H1 (cell line): Measurements from ENCODE around the gene RNF130. TPM values are rescaled to one million over a fixed set of nuclear protein-coding genes. Genes with fewer than 3 reads are reported as not detected.

Experiments used
- CTCF ChIA-PET: fragments of 300-600 bp; sonication (Branson Sonifier 250); formaldehyde crosslinking; loops from one replicate; lab custom pipeline; 2021; ENCODE audit not compliant: partially characterized antibody; lab: Charles Lee
- POLR2A ChIA-PET: fragments of 300-600 bp; sonication (Branson Sonifier 250); formaldehyde crosslinking; loops from one replicate; lab custom pipeline; 2021; ENCODE audit warnings: inconsistent platforms; ENCODE audit not compliant: partially characterized antibody; lab: Charles Lee
- DNase-seq, 2 experiments: peaks; one replicate each; pipeline versions ENCODE4 v3.0.0 to v3.0.0-alpha.2; 2010 to 2022; ENCODE audit warnings: low spot score in 2 of 2, low read depth in 1 of 2, mixed read lengths in 1 of 2
- FAIRE-seq: peaks from 2 replicates; lab custom pipeline; 2011; peaks lifted over from hg19 to GRCh38; lab: Jason Lieb, UNC
- H2AFZ ChIP-seq: 2 replicates; pipeline ENCODE4 v1.8.1; 2012; ENCODE audit warnings: low read length, inconsistent platforms
- H2AK5ac ChIP-seq: 2 replicates; pipeline ENCODE4 v1.6.1; 2013; ENCODE audit warnings: low read depth, low read length
- H2BK120ac ChIP-seq: replicated peaks from 2 replicates; pipeline ENCODE3; 2013; ENCODE audit warnings: low read depth, low read length, inconsistent platforms
- H2BK12ac ChIP-seq: 2 replicates; pipeline ENCODE4 v1.6.1; 2013; ENCODE audit warnings: low read depth, low read length
- H2BK15ac ChIP-seq: 2 replicates; pipeline ENCODE4 v1.6.1; 2013; ENCODE audit warnings: low read length
- H2BK20ac ChIP-seq: 2 replicates; pipeline ENCODE4 v1.6.1; 2013; ENCODE audit warnings: low read length
- H2BK5ac ChIP-seq: 2 replicates; pipeline ENCODE4 v1.6.1; 2013; ENCODE audit warnings: low read depth, low read length
- H3K14ac ChIP-seq: 2 replicates; pipeline ENCODE4 v1.6.1; 2013; ENCODE audit warnings: inconsistent platforms; ENCODE audit not compliant: insufficient read length
- H3K18ac ChIP-seq: 2 replicates; pipeline ENCODE4 v1.6.1; 2013; ENCODE audit warnings: low read length; ENCODE audit errors: extremely low read depth
- H3K23ac ChIP-seq: 2 replicates; pipeline ENCODE4 v1.6.1; 2013; ENCODE audit warnings: inconsistent platforms; ENCODE audit not compliant: insufficient read length
- H3K23me2 ChIP-seq: 2 replicates; pipeline ENCODE4 v1.6.1; 2013; ENCODE audit warnings: low read depth, low read length
- H3K27ac ChIP-seq: 2 replicates; pipeline ENCODE4 v1.6.1; 2011; ENCODE audit warnings: low read depth, low read length, inconsistent platforms
- H3K27me3 ChIP-seq, 4 experiments: replicated peaks in 1 of 4; 1 replicate in 1 of 4; 2 replicates in 3 of 4; pipeline versions ENCODE4 v1.6.1 to v1.8.1; 2011 to 2013; ENCODE audit warnings: low read length in 3 of 4, mild to moderate bottlenecking in 3 of 4, inconsistent platforms in 2 of 4, mixed read lengths in 2 of 4, moderate library complexity in 1 of 4; ENCODE audit not compliant: control insufficient read depth in 3 of 4, insufficient read depth in 3 of 4; ENCODE audit errors: extremely low read depth in 1 of 4
- H3K36me3 ChIP-seq, 4 experiments: 2 replicates each; pipeline versions ENCODE4 v1.6.1 to v1.8.1; 2011 to 2013; ENCODE audit warnings: mild to moderate bottlenecking in 4 of 4, low read length in 3 of 4, moderate library complexity in 2 of 4, control low read depth in 1 of 4, inconsistent platforms in 1 of 4; ENCODE audit not compliant: insufficient read depth in 4 of 4, control insufficient read depth in 2 of 4
- H3K4ac ChIP-seq: replicated peaks from 2 replicates; pipeline ENCODE3; 2013; ENCODE audit warnings: low read length, low read depth, mixed read lengths, inconsistent platforms; ENCODE audit not compliant: insufficient read length
- H3K4me1 ChIP-seq, 4 experiments: replicated peaks in 1 of 4; 1 replicate in 1 of 4; 2 replicates in 3 of 4; pipeline versions ENCODE4 v1.6.1 to v1.8.1; 2011 to 2013; ENCODE audit warnings: low read length in 3 of 4, inconsistent platforms in 2 of 4, mixed read lengths in 1 of 4; ENCODE audit not compliant: insufficient read depth in 4 of 4, control insufficient read depth in 3 of 4
- H3K4me2 ChIP-seq, 2 experiments: 2 replicates each; pipeline versions ENCODE4 v1.6.1 to v1.8.1; 2011 to 2013; ENCODE audit warnings: low read depth in 2 of 2, low read length in 2 of 2, control low read depth in 1 of 2, inconsistent platforms in 1 of 2, mild to moderate bottlenecking in 1 of 2; ENCODE audit not compliant: insufficient read depth in 1 of 2
- H3K4me3 ChIP-seq, 4 experiments: fragments of 200-600, 300-600 bp in 1 of 4; sonication (generic), shearing (Covaris generic), sonication (Bioruptor Twin) in 1 of 4; 2 replicates each; pipeline versions ENCODE4 v1.5.1 to v1.8.1; 2011 to 2016; ENCODE audit warnings: low read length in 4 of 4, low read depth in 3 of 4, control low read depth in 2 of 4, inconsistent platforms in 2 of 4, mild to moderate bottlenecking in 2 of 4, mixed read lengths in 1 of 4, moderate library complexity in 1 of 4; ENCODE audit not compliant: insufficient read depth in 2 of 4; ENCODE audit errors: extremely low read depth in 1 of 4
- H3K56ac ChIP-seq: replicated peaks from 2 replicates; pipeline ENCODE3; 2013; ENCODE audit warnings: low read depth, mild to moderate bottlenecking, mixed read lengths, low read length, inconsistent platforms; ENCODE audit not compliant: insufficient read length
- H3K79me1 ChIP-seq: 2 replicates; pipeline ENCODE4 v1.6.1; 2013; ENCODE audit warnings: low read depth, low read length, control low read depth
- H3K79me2 ChIP-seq, 2 experiments: 2 replicates each; pipeline versions ENCODE4 v1.6.1 to v1.8.1; 2012 to 2013; ENCODE audit warnings: low read length in 2 of 2, mild to moderate bottlenecking in 2 of 2, inconsistent platforms in 1 of 2; ENCODE audit not compliant: insufficient read depth in 2 of 2, control insufficient read depth in 1 of 2
- H3K9ac ChIP-seq, 4 experiments: replicated peaks in 1 of 4; 1 replicate in 1 of 4; 2 replicates in 3 of 4; pipeline versions ENCODE4 v1.6.1 to v1.8.1; 2011 to 2013; ENCODE audit warnings: low read depth in 3 of 4, low read length in 3 of 4, control low read depth in 2 of 4, mild to moderate bottlenecking in 2 of 4, moderate library complexity in 2 of 4, inconsistent platforms in 1 of 4; ENCODE audit errors: extremely low read depth in 1 of 4
- H3K9me3 ChIP-seq, 2 experiments: 2 replicates each; pipeline versions ENCODE4 v1.6.1 to v1.8.1; 2012 to 2013; ENCODE audit warnings: mild to moderate bottlenecking in 2 of 2, moderate library complexity in 2 of 2, control low read depth in 1 of 2, inconsistent platforms in 1 of 2, low read depth in 1 of 2, low read length in 1 of 2, mixed read lengths in 1 of 2; ENCODE audit not compliant: insufficient read depth in 2 of 2
- H4K20me1 ChIP-seq, 2 experiments: replicated peaks in 1 of 2; 2 replicates each; pipeline versions ENCODE3 to v1.8.1; 2011 to 2013; ENCODE audit warnings: inconsistent platforms in 2 of 2, low read length in 2 of 2, mild to moderate bottlenecking in 1 of 2; ENCODE audit not compliant: insufficient read depth in 2 of 2, control insufficient read depth in 1 of 2
- H4K5ac ChIP-seq: 2 replicates; pipeline ENCODE4 v1.6.1; 2013; ENCODE audit warnings: low read length, low read depth, mixed read lengths, inconsistent platforms; ENCODE audit not compliant: insufficient read length
- H4K8ac ChIP-seq: 2 replicates; pipeline ENCODE4 v1.8.0; 2013; ENCODE audit warnings: mild to moderate bottlenecking, moderate library complexity, low read length, inconsistent platforms; ENCODE audit not compliant: insufficient read depth; ENCODE audit errors: extremely low read depth
- H4K91ac ChIP-seq: replicated peaks from 2 replicates; pipeline ENCODE3; 2013; ENCODE audit warnings: low read length, mixed read lengths, inconsistent platforms; ENCODE audit not compliant: insufficient read length
- CBX8 ChIP-seq: fragments of 300-800, 300-1000 bp; sonication (generic); IDR thresholded peaks from 2 replicates; pipeline ENCODE4 v1.7.1; 2016; ENCODE audit warnings: low read depth, low read length, borderline replicate concordance
- NANOG ChIP-seq: IDR thresholded peaks from 2 replicates; pipeline ENCODE4 v1.6.1; 2011; ENCODE audit warnings: low read length, low read depth, mild to moderate bottlenecking, inconsistent platforms; ENCODE audit not compliant: insufficient read depth, poor library complexity, severe bottlenecking
- POLR2A ChIP-seq, 2 experiments: IDR thresholded peaks; 1 replicate in 1 of 2; 2 replicates in 1 of 2; pipeline ENCODE4 v1.6.1; 2011; ENCODE audit warnings: low read depth in 2 of 2, low read length in 2 of 2, mild to moderate bottlenecking in 2 of 2; ENCODE audit errors: control extremely low read depth in 1 of 2
- RXRA ChIP-seq: IDR thresholded peaks from 2 replicates; pipeline ENCODE4 v1.6.1; 2011; ENCODE audit warnings: low read depth, mild to moderate bottlenecking, low read length, moderate library complexity; ENCODE audit not compliant: insufficient read depth
- SIRT6 ChIP-seq: IDR thresholded peaks from one replicate; pipeline ENCODE4 v1.7.1; 2012; ENCODE audit warnings: low read length, inconsistent platforms
- SP1 ChIP-seq: IDR thresholded peaks from 2 replicates; pipeline ENCODE4 v1.6.1; 2011; ENCODE audit warnings: low read depth, low read length
- SP4 ChIP-seq: IDR thresholded peaks from 2 replicates; pipeline ENCODE4 v1.6.1; 2012; ENCODE audit warnings: low read length, inconsistent platforms
- SRF ChIP-seq: IDR thresholded peaks from 2 replicates; pipeline ENCODE4 v1.6.1; 2011; ENCODE audit warnings: mild to moderate bottlenecking, low read depth, low read length, moderate library complexity
- TAF7 ChIP-seq: optimal IDR thresholded peaks from 2 replicates; pipeline ENCODE3; 2011; ENCODE audit warnings: low read depth, mild to moderate bottlenecking, inconsistent platforms, low read length, moderate library complexity, borderline replicate concordance
- YY1 ChIP-seq: IDR thresholded peaks from 2 replicates; pipeline ENCODE4 v1.6.1; 2011; ENCODE audit warnings: low read depth, mild to moderate bottlenecking, low read length
- WGBS, 2 experiments: shearing (Covaris generic) in 1 of 2; methylation state at CpG; one replicate each; pipeline versions ENCODE4 v1.1.6 to v1.1.7; 2013 to 2015; ENCODE audit warnings: low lambda C conversion rate in 2 of 2, mixed read lengths in 2 of 2, inconsistent platforms in 1 of 2, low coverage in 1 of 2, missing lambda C conversion rate in 1 of 2; ENCODE audit not compliant: insufficient replicate concordance in 2 of 2, insufficient coverage in 1 of 2, insufficient read length in 1 of 2; ENCODE audit errors: extremely low coverage in 1 of 2, missing lambda C conversion rate in 1 of 2; 5-methylcytosine and 5-hydroxymethylcytosine counted together
- polyA plus RNA-seq, 7 experiments: library from polyadenylated mRNA; depleted of rRNA in 3 of 7; stranded (reverse) in 5 of 7; unstranded in 2 of 7; fragments of >200 nt in 5 of 7; fragments of 200-250 nt in 2 of 7; gene quantifications; 1 replicate in 5 of 7; 2 replicates in 1 of 7; 4 replicates in 1 of 7; pipeline versions ENCODE4 v1.2.1 to v1.2.3, GENCODE V29; 2011 to 2013; ENCODE audit warnings: missing spikeins in 2 of 7, mixed read lengths in 2 of 7
- total RNA-seq: library from RNA; stranded (reverse); fragmentation: NEBNext Ultra II Directional; extraction: Animal tissue kit (Norgen Biotek cat#: 25700); gene quantifications from 2 replicates; pipeline ENCODE4 v1.2.1, GENCODE V29; 2021
- TF ChIP-seq, protein P1 (sequence below): IDR thresholded peaks from 2 replicates; pipeline ENCODE4 v1.6.1; 2012; ENCODE audit warnings: inconsistent platforms

Gene RNF130
- total and polyA plus RNA-seq, 2 of the 8 experiments (the other 6 are each of a cell fraction or from before 2014, with no cell fraction given): 65.1 to 70.0 TPM

GRCh38 chr5:179967489-179967888, 104.1 kb downstream of the RNF130 start:
- Histone ChIP-seq H3K23ac (no peak overlapping the region), H2BK12ac (no peak overlapping the region), H4K20me1 (peaks cover 0 to 3% of the 10 kb centered on the region in 2 experiments), H3K4ac (no peak overlapping the region), H3K4me3 (no peak overlapping the region), H3K9me3 (no peaks in the 10 kb centered on the region), H2BK5ac (no peak overlapping the region), H3K23me2 (no peaks in the 10 kb centered on the region), H3K4me2 (no peak overlapping the region), H3K79me1 (no peaks in the 10 kb centered on the region), H3K36me3 (peaks cover 2 to 48% (median 23%) of the 10 kb centered on the region in 4 experiments; a peak in 7 of 8 replicates), H2BK20ac (no peak overlapping the region), H2BK120ac (no peak overlapping the region), H3K18ac (no peak overlapping the region), H3K9ac (no peak overlapping the region), H2BK15ac (no peak overlapping the region), H3K27ac (no peak overlapping the region), H3K4me1 (no peaks in the 10 kb centered on the region), H3K79me2 (no peaks in the 10 kb centered on the region), H4K5ac (no peak overlapping the region), H4K8ac (no peak overlapping the region), H3K56ac (no peak overlapping the region), H2AFZ (no peak overlapping the region), H3K14ac (no peak overlapping the region), H3K27me3 (no peaks in the 10 kb centered on the region), H2AK5ac (no peak overlapping the region), H4K91ac (no peak overlapping the region)
- ChIA-PET POLR2A (no interaction called here), CTCF (interaction anchor here (3.9 kb wide), 1 partner anchor 7 kb away, joined by 18 read pairs; no protein-coding TSS in a partner anchor)
- TF ChIP-seq SP4: no peak
- TF ChIP-seq NANOG: no peak
- no peak for TF ChIP-seq YY1
- no peak for TF ChIP-seq SRF
- TF ChIP-seq, protein P1, sequence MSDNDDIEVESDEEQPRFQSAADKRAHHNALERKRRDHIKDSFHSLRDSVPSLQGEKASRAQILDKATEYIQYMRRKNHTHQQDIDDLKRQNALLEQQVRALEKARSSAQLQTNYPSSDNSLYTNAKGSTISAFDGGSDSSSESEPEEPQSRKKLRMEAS: no peak
- no peak for TF ChIP-seq POLR2A (IDR thresholded peaks at IDR 0.05; ENCODE audit: control extremely low read depth in 1 of 2, low read depth in 2 of 2, low read length in 2 of 2)
- no peak for TF ChIP-seq CBX8
- TF ChIP-seq TAF7: no peak
- TF ChIP-seq SP1: no peak
- no peak for TF ChIP-seq SIRT6
- TF ChIP-seq RXRA: no peak
- DNase-seq (no peak), FAIRE-seq (no peak)
- 94% methylated on average over 1 of the region's 1 CpG; no CpG with 5 or more reads in 1 of the 2 experiments for WGBS, 2 experiments
